Choroid plexus epithelial cell (primary cell): ENCODE measurements around the gene CXCL12.

Experiments used
- DNase-seq: peaks from one replicate; pipeline ENCODE4 v3.0.0-alpha.2; 2010; ENCODE audit warnings: low read depth
- H3K4me3 ChIP-seq: 2 replicates; pipeline ENCODE4 v1.5.1; 2011; ENCODE audit warnings: low read depth, mild to moderate bottlenecking, control low read depth, low read length, moderate library complexity
- CTCF ChIP-seq: conservative IDR thresholded peaks from 2 replicates; pipeline ENCODE4 v1.5.1; 2011; ENCODE audit warnings: low read depth, mild to moderate bottlenecking, control low read depth, inconsistent platforms, low read length, moderate library complexity

Gene CXCL12

DNA sequence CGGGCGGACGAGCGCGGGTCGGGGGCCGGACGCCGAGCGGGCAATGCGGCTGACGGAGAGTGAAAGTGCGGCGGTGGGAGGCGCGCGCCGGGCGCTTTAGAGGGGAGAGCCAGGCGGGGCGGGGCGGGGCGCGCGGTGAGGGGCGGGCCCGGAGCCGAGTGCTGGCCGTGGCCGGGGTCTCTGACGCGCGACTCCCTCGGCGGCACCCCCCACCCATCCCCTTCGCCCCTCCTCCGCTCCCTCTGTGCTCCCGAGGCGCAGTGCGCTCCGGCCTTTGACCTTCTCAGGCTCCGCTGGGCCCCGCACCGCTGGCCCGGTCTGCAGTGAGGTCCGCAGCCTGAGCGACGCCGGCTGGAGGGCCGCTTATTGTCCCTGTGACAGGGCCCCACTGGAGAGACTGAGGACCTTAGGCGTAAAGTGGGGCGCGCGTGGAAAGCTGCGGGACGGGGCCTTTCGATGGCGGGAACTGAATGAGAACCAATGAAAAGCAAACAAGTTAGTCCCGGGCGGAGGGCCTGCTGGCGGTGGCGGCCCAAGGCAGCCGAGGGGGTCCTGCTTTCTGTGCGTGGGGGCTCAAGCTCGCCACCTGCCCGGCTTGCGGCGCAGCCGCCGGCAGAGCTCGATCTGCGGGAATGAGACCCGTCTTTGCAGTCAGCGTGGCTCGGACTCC lies at the start of gene CXCL12:
Gene CXCL12, minus strand, starts transcription at position 72 of the 670 bp plus-strand sequence. CDS start 92 bp downstream, outside the sequence.
- H3K4me3 ChIP-seq, result peak within 1 kb of the TSS; percentile 58
- no peak for TF ChIP-seq CTCF
- DNase-seq, result no peak

- H3K4me3 ChIP-seq, result no peak overlapping the region
- TF ChIP-seq CTCF, result no peak
- no peak for DNase-seq
These were observed 42.6 kb upstream of the CXCL12 start for GRCh38 chr10:44427479-44427878.

GRCh38 chr10:44427037-44427436 lies 42.1 kb upstream of the CXCL12 start:
- no peak for DNase-seq
- no peak overlapping the region for H3K4me3 ChIP-seq
- no peak for TF ChIP-seq CTCF

DNA sequence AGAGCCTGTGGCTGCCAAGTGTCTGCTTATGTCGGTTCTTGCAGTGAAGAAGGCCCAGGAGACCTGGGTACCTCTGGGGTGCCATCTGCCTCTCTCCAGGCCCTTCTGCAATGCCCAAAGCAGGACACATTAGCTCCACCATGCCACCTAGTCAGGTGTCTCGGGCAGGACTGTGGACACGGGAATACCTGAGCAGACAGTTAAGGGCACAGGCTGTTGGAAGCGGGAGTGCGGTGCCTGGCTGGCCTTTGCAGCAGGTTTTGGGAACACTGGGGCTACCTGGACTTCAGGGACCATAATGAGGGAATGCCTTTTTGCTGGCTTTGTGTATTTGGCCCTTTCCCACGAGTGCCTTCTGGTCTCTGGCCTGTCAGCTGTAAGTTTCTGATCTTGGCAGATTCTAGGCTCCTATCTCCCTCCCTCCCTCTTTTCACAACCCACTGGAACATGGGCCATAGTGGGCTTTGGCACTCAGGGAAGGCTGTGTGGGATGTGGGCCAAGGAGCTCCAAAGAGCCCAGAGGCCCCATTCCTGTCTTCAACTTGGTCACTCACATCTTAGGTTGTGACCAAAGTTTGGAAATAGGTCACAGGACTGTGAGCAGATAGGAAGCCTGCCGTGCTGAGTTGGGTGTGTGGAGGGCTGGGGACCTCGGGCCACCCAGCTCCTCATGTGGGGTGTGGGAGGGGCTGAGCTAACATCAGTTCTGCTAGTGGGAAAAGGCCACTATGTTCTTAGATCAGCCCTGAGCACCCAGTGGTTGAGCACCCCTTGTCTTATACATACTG lies 41.5 kb upstream of the CXCL12 start:
- no peak for TF ChIP-seq CTCF
- DNase-seq, result no peak
- no peak overlapping the region for H3K4me3 ChIP-seq

DNA sequence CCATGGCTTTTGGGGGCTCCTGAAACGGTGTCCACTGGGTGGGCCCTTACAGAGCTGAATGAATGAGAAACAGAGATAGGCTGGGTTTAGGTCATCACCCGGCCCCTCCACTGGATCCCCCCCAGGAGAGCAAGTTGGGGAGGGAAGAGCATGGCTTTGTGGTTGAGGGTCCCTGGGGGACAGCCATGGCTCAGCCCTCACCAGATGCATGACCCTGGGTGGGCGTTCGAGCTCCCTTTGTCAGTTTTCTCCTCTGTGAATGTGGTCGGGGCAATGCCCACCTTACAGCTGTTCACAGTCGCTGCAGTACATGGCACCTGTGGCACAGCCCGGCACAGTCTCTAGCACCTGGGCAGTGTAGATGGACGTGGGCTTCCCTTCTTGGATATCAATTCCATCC lies 40.6 kb upstream of the CXCL12 start:
- no peak overlapping the region for H3K4me3 ChIP-seq
- TF ChIP-seq CTCF, result no peak
- DNase-seq, result no peak

DNA sequence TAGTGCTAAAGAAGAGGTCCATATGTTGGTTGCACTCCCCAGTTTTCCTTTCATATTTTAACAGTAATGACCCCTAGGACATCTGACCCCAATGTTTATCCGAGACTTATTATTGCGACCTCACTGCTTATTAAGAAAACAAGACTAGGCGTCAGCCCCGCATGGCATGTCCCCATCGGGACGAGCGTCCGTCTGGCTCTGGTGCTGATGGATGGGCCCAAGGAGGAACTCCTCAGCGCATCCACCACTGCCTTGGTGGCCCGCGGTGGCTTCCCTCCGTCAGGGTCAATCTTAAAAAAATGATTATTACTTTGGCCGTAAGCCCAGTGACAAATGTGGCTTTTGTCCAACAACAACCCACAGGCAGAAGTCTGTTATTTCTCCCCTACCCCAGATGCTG lies 40.1 kb upstream of the CXCL12 start:
- H3K4me3 ChIP-seq, result no peak overlapping the region
- no peak for DNase-seq
- TF ChIP-seq CTCF, result no peak
